Epithelial cell of proximal tubule (primary cell): ENCODE data around the gene CCM2. TPM values are rescaled to one million over a fixed set of nuclear protein-coding genes. Genes with fewer than 3 reads are reported as not detected.

Experiments
- DNase-seq: peaks from one replicate; pipeline ENCODE4 v3.0.0-alpha.2; 2011; ENCODE audit warnings: low read depth
- H3K4me3 ChIP-seq: 2 replicates; pipeline ENCODE4 v1.5.1; 2011; ENCODE audit warnings: low read depth, mild to moderate bottlenecking, low read length
- CTCF ChIP-seq: conservative IDR thresholded peaks from 2 replicates; pipeline ENCODE4 v1.5.1; 2012; ENCODE audit warnings: low read depth, mild to moderate bottlenecking, low read length
- total RNA-seq: library from RNA; depleted of rRNA; stranded (reverse); fragments of >200 nt; gene quantifications from 2 replicates; pipeline ENCODE4 v1.2.3, GENCODE V29; 2015

Gene CCM2
- 49.2 and 60.1 TPM in 2 replicates for total RNA-seq

GRCh38 chr7:45000093-45001032 is at the start of gene CCM2:
TSS of gene CCM2 (plus strand) at chr7:45000201. CDS start at chr7:45000334, 133 bp downstream.
- DNase-seq: no peak
- peak within 1 kb of the TSS; percentile 73 for H3K4me3 ChIP-seq
- no peak for TF ChIP-seq CTCF

- no peak for TF ChIP-seq CTCF
- H3K4me3 ChIP-seq: no peak overlapping the region
- DNase-seq: no peak
Observed at GRCh38 chr7:44953156-44953555, 46.8 kb upstream of the CCM2 start.

GRCh38 chr7:44955733-44956132 is 44.3 kb upstream of the CCM2 start:
- no peak for DNase-seq
- no peak for TF ChIP-seq CTCF
- H3K4me3 ChIP-seq: no peak overlapping the region

- no peak for TF ChIP-seq CTCF
- H3K4me3 ChIP-seq: no peak overlapping the region
- DNase-seq: no peak
Observed at GRCh38 chr7:44956157-44956766, 43.7 kb upstream of the CCM2 start.

GRCh38 chr7:44958645-44959344 is 41.2 kb upstream of the CCM2 start:
- no peak for DNase-seq
- no peak overlapping the region for H3K4me3 ChIP-seq
- TF ChIP-seq CTCF: no peak

- H3K4me3 ChIP-seq: no peak overlapping the region
- DNase-seq: no peak
- TF ChIP-seq CTCF: no peak
Observed at GRCh38 chr7:44959433-44959951, 40.5 kb upstream of the CCM2 start.
